ENCODE results near the gene RFC5.

DNA sequence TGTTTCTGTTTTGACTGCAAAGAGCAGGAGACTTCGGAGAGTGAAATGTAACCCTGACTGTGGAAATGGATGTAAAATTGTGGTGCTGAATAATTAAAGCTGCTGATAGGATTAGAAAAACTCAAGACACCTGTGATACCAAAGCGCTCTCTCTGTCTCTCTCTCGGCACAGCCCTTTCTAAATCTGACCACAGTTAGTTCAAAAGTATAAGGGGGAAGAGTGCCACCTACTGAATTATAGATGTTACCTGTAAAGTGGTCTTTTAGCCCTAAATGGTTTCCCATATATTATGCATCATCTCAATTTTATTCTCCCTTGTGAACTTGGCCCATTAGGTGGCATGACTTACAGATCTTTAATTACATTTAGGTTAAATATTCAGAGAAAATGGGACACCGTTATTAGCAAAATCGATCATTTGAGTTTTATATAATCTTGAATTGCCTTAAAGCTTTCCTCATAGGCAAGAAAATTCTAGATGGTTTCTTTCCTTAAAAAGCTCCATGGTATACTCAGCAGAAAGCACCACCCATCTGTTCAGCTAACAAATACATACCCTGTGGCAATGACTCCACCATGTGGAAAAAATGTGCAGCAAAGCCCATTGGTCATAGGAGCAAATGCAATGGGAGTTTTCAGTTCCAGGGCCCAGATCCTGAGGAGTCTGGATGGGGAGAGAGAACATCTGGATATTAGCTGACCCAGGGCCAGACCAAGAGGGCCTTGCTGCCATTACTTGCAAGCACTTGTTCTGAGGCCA lies 18.1 kb downstream of the RFC5 start:
- TF ChIP-seq CTCF (conservative IDR thresholded peaks at IDR 0.05; ENCODE audit: low read depth, low read length) = peak; percentile 51
- no peak for TF ChIP-seq EZH2 (IDR thresholded peaks at IDR 0.05; ENCODE audit: borderline replicate concordance, low read depth, low read length, poor library complexity, severe bottlenecking)
